Neural progenitor cell (in vitro differentiated cells): ENCODE data around the gene ZNF587B. TPM values are rescaled to one million over a fixed set of nuclear protein-coding genes. Genes with fewer than 3 reads are reported as not detected.
"Not testable (repeated sequence)": the region's sequence is repeated elsewhere in the genome, so short reads cannot be mapped to it uniquely, and the experiment has no call there.

Source experiments
- DNase-seq: peaks from one replicate; pipeline ENCODE4 v3.0.0-alpha.2; 2016; ENCODE audit warnings: low spot score
- H2AFZ ChIP-seq: fragments of 200-600 bp; sonication (generic); replicated peaks from 2 replicates; pipeline ENCODE4 v1.6.1; 2016; ENCODE audit warnings: antibody characterized with exemption
- H3F3A ChIP-seq: fragments of 200-600 bp; sonication (generic); 2 replicates; pipeline ENCODE4 v1.6.1; 2016; ENCODE audit warnings: antibody characterized with exemption, low read depth
- H3K27ac ChIP-seq: fragments of 200-600 bp; sonication (generic); 2 replicates; pipeline ENCODE4 v1.5.1; 2016; ENCODE audit warnings: mild to moderate bottlenecking
- H3K27me3 ChIP-seq: fragments of 200-600 bp; sonication (generic); 2 replicates; pipeline ENCODE4 v1.6.1; 2016; ENCODE audit warnings: mild to moderate bottlenecking, moderate library complexity
- H3K36me3 ChIP-seq: fragments of 200-600 bp; sonication (generic); 2 replicates; pipeline ENCODE4 v1.5.1; 2016
- H3K4me1 ChIP-seq: fragments of 200-600 bp; sonication (generic); 2 replicates; pipeline ENCODE4 v1.6.1; 2016; ENCODE audit warnings: mixed run types
- H3K4me2 ChIP-seq: fragments of 200-600 bp; sonication (generic); 2 replicates; pipeline ENCODE4 v1.6.1; 2016
- H3K4me3 ChIP-seq: fragments of 200-600 bp; sonication (generic); 2 replicates; pipeline ENCODE4 v1.5.1; 2016
- H3K79me2 ChIP-seq: fragments of 200-600 bp; sonication (generic); 2 replicates; pipeline ENCODE4 v1.6.1; 2016; ENCODE audit warnings: low read depth
- H3K9ac ChIP-seq: fragments of 200-600 bp; sonication (generic); 2 replicates; pipeline ENCODE4 v1.6.1; 2016
- H3K9me3 ChIP-seq: fragments of 200-600 bp; sonication (generic); 2 replicates; pipeline ENCODE4 v1.5.1; 2016; ENCODE audit warnings: low read depth
- H4K20me1 ChIP-seq: fragments of 200-600 bp; sonication (generic); 2 replicates; pipeline ENCODE4 v1.6.1; 2016; ENCODE audit warnings: low read depth
- H3K27ac Mint-ChIP-seq: 3 replicates; pipeline ENCODE4 v1.8.0; 2021; ENCODE audit warnings: mixed read lengths
- H3K27me3 Mint-ChIP-seq: 2 replicates; pipeline ENCODE4 v1.8.0; 2022; ENCODE audit warnings: low read depth, mild to moderate bottlenecking, inconsistent platforms, moderate library complexity, mixed read lengths; ENCODE audit not compliant: insufficient read depth
- H3K36me3 Mint-ChIP-seq: 3 replicates; pipeline ENCODE4 v1.8.0; 2021; ENCODE audit warnings: mixed read lengths
- H3K4me1 Mint-ChIP-seq: 3 replicates; pipeline ENCODE4 v1.8.0; 2021; ENCODE audit warnings: mixed read lengths
- H3K4me3 Mint-ChIP-seq: 3 replicates; pipeline ENCODE4 v1.8.0; 2021; ENCODE audit warnings: mild to moderate bottlenecking, moderate library complexity, mixed read lengths
- H3K9me3 Mint-ChIP-seq: 3 replicates; pipeline ENCODE4 v1.8.0; 2020; ENCODE audit warnings: mixed read lengths
- EZH2 ChIP-seq: fragments of 200-600 bp; sonication (generic); IDR thresholded peaks from 2 replicates; pipeline ENCODE4 v1.6.1; 2017; ENCODE audit warnings: antibody characterized with exemption, mild to moderate bottlenecking, moderate library complexity
- EZH2phosphoT487 ChIP-seq: fragments of 200-600 bp; sonication (generic); IDR thresholded peaks from 2 replicates; pipeline ENCODE4 v1.6.1; 2017; ENCODE audit warnings: antibody characterized with exemption
- total RNA-seq: library from RNA; depleted of rRNA; stranded (reverse); fragments of >200 nt; gene quantifications from 2 replicates; pipeline ENCODE4 v1.2.3, GENCODE V29; 2015; ENCODE audit warnings: low replicate concordance
- TF ChIP-seq, protein P1 (sequence below): fragments of 200-600 bp; sonication (generic); IDR thresholded peaks from 2 replicates; pipeline ENCODE4 v1.5.1; 2017; ENCODE audit warnings: antibody characterized with exemption, mild to moderate bottlenecking

ZNF587B gene
- total RNA-seq, 1 donor from 2014 or later, result 24.7 TPM

DNA sequence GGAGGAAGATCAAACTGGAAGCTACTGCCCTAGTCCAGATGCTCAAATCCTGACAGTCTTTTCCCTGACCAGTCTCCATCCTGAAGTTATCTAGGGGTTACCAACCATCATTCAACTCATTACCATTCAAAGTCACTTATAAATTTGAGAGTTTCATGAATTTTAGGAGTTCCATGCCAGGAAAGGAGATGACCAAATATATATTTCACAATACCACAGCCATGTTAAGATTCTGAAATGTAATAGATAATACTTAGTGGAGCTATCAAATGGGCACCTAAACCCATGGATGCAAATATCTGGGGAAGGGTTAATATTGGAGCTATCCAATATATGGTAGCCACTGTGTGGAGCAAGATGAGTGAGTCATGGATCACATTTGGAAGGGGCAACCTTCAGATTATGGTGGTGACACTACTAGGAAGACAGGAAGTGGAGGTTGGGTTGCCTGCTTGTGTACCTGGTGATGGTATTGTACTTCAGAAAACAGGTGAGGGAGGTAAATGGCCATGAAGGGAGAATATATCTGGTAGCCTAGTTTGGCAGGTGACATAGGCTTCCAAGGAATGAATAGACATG lies 41.9 kb upstream of the ZNF587B start:
- Mint-ChIP-seq H3K27me3 (peaks cover 15% of the 10 kb centered on the region), H3K4me1 (no peaks in the 10 kb centered on the region), H3K9me3 (peaks cover 58% of the 10 kb centered on the region), H3K4me3 (no peak overlapping the region), H3K36me3 (peaks cover 69% of the 10 kb centered on the region), H3K27ac (no peak overlapping the region)
- Histone ChIP-seq H3K27me3 (no peaks in the 10 kb centered on the region), H3F3A (no peaks in the 10 kb centered on the region), H3K36me3 (no peaks in the 10 kb centered on the region), H3K4me3 (no peak overlapping the region), H3K9me3 (no peaks in the 10 kb centered on the region), H3K9ac (no peak overlapping the region), H2AFZ (no peak overlapping the region), H3K4me1 (no peaks in the 10 kb centered on the region), H3K27ac (no peak overlapping the region), H3K79me2 (peaks cover 46% of the 10 kb centered on the region), H3K4me2 (no peak overlapping the region), H4K20me1 (no peaks in the 10 kb centered on the region)
- TF ChIP-seq, protein P1, sequence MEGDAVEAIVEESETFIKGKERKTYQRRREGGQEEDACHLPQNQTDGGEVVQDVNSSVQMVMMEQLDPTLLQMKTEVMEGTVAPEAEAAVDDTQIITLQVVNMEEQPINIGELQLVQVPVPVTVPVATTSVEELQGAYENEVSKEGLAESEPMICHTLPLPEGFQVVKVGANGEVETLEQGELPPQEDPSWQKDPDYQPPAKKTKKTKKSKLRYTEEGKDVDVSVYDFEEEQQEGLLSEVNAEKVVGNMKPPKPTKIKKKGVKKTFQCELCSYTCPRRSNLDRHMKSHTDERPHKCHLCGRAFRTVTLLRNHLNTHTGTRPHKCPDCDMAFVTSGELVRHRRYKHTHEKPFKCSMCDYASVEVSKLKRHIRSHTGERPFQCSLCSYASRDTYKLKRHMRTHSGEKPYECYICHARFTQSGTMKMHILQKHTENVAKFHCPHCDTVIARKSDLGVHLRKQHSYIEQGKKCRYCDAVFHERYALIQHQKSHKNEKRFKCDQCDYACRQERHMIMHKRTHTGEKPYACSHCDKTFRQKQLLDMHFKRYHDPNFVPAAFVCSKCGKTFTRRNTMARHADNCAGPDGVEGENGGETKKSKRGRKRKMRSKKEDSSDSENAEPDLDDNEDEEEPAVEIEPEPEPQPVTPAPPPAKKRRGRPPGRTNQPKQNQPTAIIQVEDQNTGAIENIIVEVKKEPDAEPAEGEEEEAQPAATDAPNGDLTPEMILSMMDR, result no peak
- no peak for TF ChIP-seq EZH2phosphoT487
- DNase-seq, result no peak

GRCh38 chr19:57789288-57789687 lies 40.8 kb upstream of the ZNF587B start:
- H3K27ac Mint-ChIP-seq, result no peak overlapping the region
- Histone ChIP-seq H4K20me1 (no peaks in the 10 kb centered on the region), H3K9me3 (no peaks in the 10 kb centered on the region), H3K9ac (no peak overlapping the region), H3K27me3 (no peaks in the 10 kb centered on the region), H3K79me2 (peaks cover 44% of the 10 kb centered on the region), H3F3A (no peaks in the 10 kb centered on the region), H3K36me3 (no peaks in the 10 kb centered on the region), H3K27ac (no peak overlapping the region), H3K4me3 (no peak overlapping the region), H2AFZ (no peak overlapping the region), H3K4me2 (no peak overlapping the region), H3K4me1 (no peaks in the 10 kb centered on the region)
- no peaks in the 10 kb centered on the region for H3K4me1 Mint-ChIP-seq
- peaks cover 69% of the 10 kb centered on the region for H3K36me3 Mint-ChIP-seq
- peaks cover 57% of the 10 kb centered on the region for H3K9me3 Mint-ChIP-seq
- DNase-seq, result no peak
- no peak overlapping the region for H3K4me3 Mint-ChIP-seq
- TF ChIP-seq, protein P1, result no peak
- TF ChIP-seq EZH2 (no peak), EZH2phosphoT487 (no peak)
- H3K27me3 Mint-ChIP-seq, result peaks cover 18% of the 10 kb centered on the region

DNA sequence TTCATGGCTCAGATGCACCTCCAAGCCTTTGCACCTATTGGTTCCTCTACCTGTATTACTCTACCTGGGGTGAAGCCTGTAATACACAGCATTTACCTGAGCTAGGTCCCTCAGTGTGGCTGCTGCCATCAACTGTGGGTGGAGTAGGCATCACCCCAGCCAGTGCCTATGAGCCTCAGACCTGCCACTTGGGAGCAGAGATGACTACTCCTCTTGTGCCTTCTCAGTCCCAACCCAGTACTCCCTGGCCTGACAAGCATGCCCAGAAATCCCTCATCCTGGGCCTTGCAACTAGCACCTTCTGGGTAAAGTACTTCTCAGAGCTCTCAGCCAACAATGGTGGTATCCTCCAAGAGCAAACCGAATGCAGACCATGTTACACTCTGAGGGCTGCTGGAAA lies 33.5 kb upstream of the ZNF587B start:
- H3K36me3 ChIP-seq, H3K27me3 ChIP-seq, H3K4me3 Mint-ChIP-seq, H3K4me2 ChIP-seq, H3K9ac ChIP-seq, H3K27ac ChIP-seq, H3K9me3 ChIP-seq, H4K20me1 ChIP-seq, DNase-seq, H2AFZ ChIP-seq, H3K4me3 ChIP-seq, H3K27ac Mint-ChIP-seq, H3K9me3 Mint-ChIP-seq: not testable (repeated sequence)
- Mint-ChIP-seq H3K4me1 (peaks cover 13% of the 10 kb centered on the region), H3K36me3 (peaks cover 38% of the 10 kb centered on the region), H3K27me3 (peaks cover 13% of the 10 kb centered on the region)
- H3K4me1 ChIP-seq, result peaks cover 31% of the 10 kb centered on the region
- H3F3A ChIP-seq, result peaks cover 22% of the 10 kb centered on the region
- H3K79me2 ChIP-seq, result peaks cover 26% of the 10 kb centered on the region

DNA sequence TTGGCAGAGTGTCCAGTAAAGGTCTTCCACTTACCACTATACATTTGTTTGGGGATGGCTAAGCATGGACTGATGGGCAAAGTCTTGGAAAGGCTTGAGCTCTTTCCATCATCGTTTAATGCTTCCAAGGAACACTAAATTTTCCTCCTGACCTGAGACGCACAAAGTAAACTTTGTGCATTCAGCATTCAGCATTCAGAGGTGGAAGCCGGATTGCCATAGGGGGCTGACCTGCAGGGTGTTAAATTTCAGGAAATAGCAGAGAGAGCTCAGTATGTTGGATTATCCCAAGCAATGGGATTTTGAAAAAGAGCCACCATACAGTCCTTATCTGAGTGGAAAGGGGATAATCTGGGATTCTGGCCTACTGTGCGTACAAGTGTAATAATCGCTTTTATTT lies 29.4 kb upstream of the ZNF587B start:
- Histone ChIP-seq H3K4me1 (peaks cover 59% of the 10 kb centered on the region), H3K4me2 (peak overlapping the region; percentile 38), H2AFZ (no peak overlapping the region), H4K20me1 (no peaks in the 10 kb centered on the region), H3K9ac (no peak overlapping the region), H3K27me3 (no peaks in the 10 kb centered on the region), H3K27ac (peak overlapping the region; percentile 55), H3K4me3 (peak overlapping the region; percentile 8), H3F3A (peaks cover 63% of the 10 kb centered on the region), H3K79me2 (peaks cover 29% of the 10 kb centered on the region), H3K36me3 (no peaks in the 10 kb centered on the region), H3K9me3 (no peaks in the 10 kb centered on the region)
- H3K27ac Mint-ChIP-seq, result peak overlapping the region; percentile 50
- peaks cover 24% of the 10 kb centered on the region for H3K36me3 Mint-ChIP-seq
- DNase-seq, result peak; percentile 80
- TF ChIP-seq, protein P1, result no peak
- H3K4me3 Mint-ChIP-seq, result no peak overlapping the region
- H3K9me3 Mint-ChIP-seq, result peaks cover 4% of the 10 kb centered on the region
- H3K4me1 Mint-ChIP-seq, result peaks cover 42% of the 10 kb centered on the region
- H3K27me3 Mint-ChIP-seq, result peaks cover 12% of the 10 kb centered on the region
